SK-N-SH (cell line): Measurements from ENCODE around the gene EPHA5. TPM values are rescaled to one million over a fixed set of nuclear protein-coding genes. Genes with fewer than 3 reads are reported as not detected.

ENCODE experiments used
- CTCF ChIA-PET: fragments of 300-600, 350-600 bp; formaldehyde crosslinking; extraction: SDS; loops from one replicate; lab custom pipeline; 2021; lab: Yijun Ruan, JAX
- POLR2A ChIA-PET: fragments of 350-600 bp; sonication (Branson Sonifier 250); formaldehyde crosslinking; extraction: SDS; loops from one replicate; lab custom pipeline; 2020; ENCODE audit warnings: antibody characterized with exemption, inconsistent platforms; lab: Yijun Ruan, JAX
- DNase-seq: peaks from one replicate; pipeline ENCODE4 v3.0.0; 2012
- H2AFZ ChIP-seq: fragments of 200-600 bp; sonication (generic); 2 replicates; pipeline ENCODE4 v1.8.1; 2016; ENCODE audit warnings: antibody characterized with exemption, mild to moderate bottlenecking, low read depth
- H3F3A ChIP-seq: fragments of 200-600 bp; sonication (generic); replicated peaks from 2 replicates; pipeline ENCODE3; 2016; ENCODE audit warnings: antibody characterized with exemption, mild to moderate bottlenecking; ENCODE audit not compliant: insufficient read depth
- H3K27ac ChIP-seq, 2 experiments: fragments of 200-500 bp in 1 of 2; fragments of 200-600 bp in 1 of 2; sonication (Bioruptor generic) in 1 of 2; sonication (generic), shearing (Covaris generic) in 1 of 2; 2 replicates each; pipeline versions ENCODE4 v1.5.1 to v1.6.1; 2014 to 2016; ENCODE audit warnings: low read depth in 2 of 2, inconsistent platforms in 1 of 2, low read length in 1 of 2, mild to moderate bottlenecking in 1 of 2, mixed read lengths in 1 of 2
- H3K27me3 ChIP-seq: fragments of 200-600 bp; sonication (generic), shearing (Covaris generic); 2 replicates; pipeline ENCODE4 v1.6.1; 2016; ENCODE audit warnings: mixed run types; ENCODE audit not compliant: insufficient read depth
- H3K36me3 ChIP-seq, 2 experiments: fragments of 200-500 bp in 1 of 2; fragments of 200-600 bp in 1 of 2; sonication (Bioruptor generic) in 1 of 2; sonication (generic) in 1 of 2; replicated peaks in 1 of 2; 2 replicates each; pipeline versions ENCODE3 to v1.5.1; 2014 to 2016; ENCODE audit warnings: low read length in 1 of 2, mild to moderate bottlenecking in 1 of 2; ENCODE audit not compliant: insufficient read depth in 2 of 2, control insufficient read depth in 1 of 2
- H3K4me1 ChIP-seq, 2 experiments: fragments of 200-500 bp in 1 of 2; fragments of 200-600 bp in 1 of 2; sonication (Bioruptor generic) in 1 of 2; sonication (generic), shearing (Covaris generic) in 1 of 2; 2 replicates each; pipeline versions ENCODE4 v1.5.1 to v1.6.1; 2014 to 2016; ENCODE audit warnings: low read depth in 1 of 2, low read length in 1 of 2, mixed run types in 1 of 2; ENCODE audit not compliant: insufficient read depth in 2 of 2, control insufficient read depth in 1 of 2
- H3K4me2 ChIP-seq: fragments of 200-600 bp; sonication (generic), shearing (Covaris generic); 2 replicates; pipeline ENCODE4 v1.6.1; 2017; ENCODE audit warnings: mixed run types
- H3K4me3 ChIP-seq, 2 experiments: fragments of 200-500 bp in 1 of 2; fragments of 200-600 bp in 1 of 2; sonication (Bioruptor generic) in 1 of 2; sonication (generic), shearing (Covaris generic) in 1 of 2; 2 replicates each; pipeline versions ENCODE4 v1.5.1 to v1.8.1; 2014 to 2016; ENCODE audit warnings: low read depth in 2 of 2, inconsistent platforms in 1 of 2, low read length in 1 of 2, mild to moderate bottlenecking in 1 of 2, mixed read lengths in 1 of 2, moderate library complexity in 1 of 2
- H3K79me2 ChIP-seq: fragments of 200-600 bp; sonication (generic); 2 replicates; pipeline ENCODE4 v1.8.1; 2017; ENCODE audit warnings: mild to moderate bottlenecking; ENCODE audit not compliant: insufficient read depth
- H3K9ac ChIP-seq: fragments of 200-600 bp; sonication (generic); 2 replicates; pipeline ENCODE4 v1.6.1; 2017; ENCODE audit warnings: mixed run types
- H3K9me2 ChIP-seq: fragments of 200-600 bp; sonication (generic); 2 replicates; pipeline ENCODE4 v1.6.1; 2017; ENCODE audit warnings: mixed run types
- H3K9me3 ChIP-seq: fragments of 200-600 bp; sonication (generic); 2 replicates; pipeline ENCODE4 v1.6.1; 2017; ENCODE audit warnings: mixed run types, mild to moderate bottlenecking, moderate library complexity
- H4K20me1 ChIP-seq: fragments of 200-600 bp; sonication (generic); 2 replicates; pipeline ENCODE4 v1.6.1; 2017; ENCODE audit warnings: mild to moderate bottlenecking, mixed run types; ENCODE audit not compliant: insufficient read depth
- CHD2 ChIP-seq: fragments of 150-350 bp; IDR thresholded peaks from 2 replicates; pipeline ENCODE4 v1.6.1; 2018; ENCODE audit warnings: low read length; ENCODE audit not compliant: partially characterized antibody
- EZH2phosphoT487 ChIP-seq: fragments of 200-600 bp; sonication (generic); IDR thresholded peaks from 2 replicates; pipeline ENCODE4 v1.6.1; 2017; ENCODE audit warnings: low read depth, mixed run types, mild to moderate bottlenecking, antibody characterized with exemption, moderate library complexity, borderline replicate concordance
- FOXJ3 ChIP-seq: sonication (generic); formaldehyde crosslinking; IDR thresholded peaks from 2 replicates; pipeline ENCODE4 v1.5.1; 2020; ENCODE audit warnings: mild to moderate bottlenecking, missing genetic modification reagents
- FOXM1 ChIP-seq: IDR thresholded peaks from 2 replicates; pipeline ENCODE4 v1.4.0; 2012; ENCODE audit warnings: low read depth, mild to moderate bottlenecking
- MXI1 ChIP-seq: IDR thresholded peaks from 2 replicates; pipeline ENCODE4 v1.6.1; 2012; ENCODE audit warnings: mild to moderate bottlenecking, low read depth, low read length, improper control_type of control experiment
- NRF1 ChIP-seq: IDR thresholded peaks from 2 replicates; pipeline ENCODE4 v1.6.1; 2012; ENCODE audit warnings: low read depth, mild to moderate bottlenecking, low read length
- POLR2AphosphoS5 ChIP-seq: IDR thresholded peaks from 2 replicates; pipeline ENCODE4 v1.6.1; 2012; ENCODE audit warnings: low read depth, low read length
- RAD21 ChIP-seq: IDR thresholded peaks from 2 replicates; pipeline ENCODE4 v1.6.1; 2012; ENCODE audit warnings: mild to moderate bottlenecking, low read length
- REST ChIP-seq: IDR thresholded peaks from 2 replicates; pipeline ENCODE4 v1.6.1; 2012; ENCODE audit warnings: mild to moderate bottlenecking, low read depth, low read length, moderate library complexity
- RFX5 ChIP-seq: IDR thresholded peaks from 2 replicates; pipeline ENCODE4 v1.6.1; 2012; ENCODE audit warnings: mild to moderate bottlenecking, improper control_type of control experiment, low read length
- RXRA ChIP-seq: IDR thresholded peaks from 2 replicates; pipeline ENCODE4 v1.4.0; 2012; ENCODE audit warnings: low read depth, mild to moderate bottlenecking, borderline replicate concordance
- TCF12 ChIP-seq: IDR thresholded peaks from 2 replicates; pipeline ENCODE4 v1.4.0; 2012
- TEAD4 ChIP-seq: IDR thresholded peaks from 2 replicates; pipeline ENCODE4 v1.4.0; 2012; ENCODE audit warnings: mild to moderate bottlenecking, borderline replicate concordance; ENCODE audit not compliant: insufficient read depth
- ZBTB33 ChIP-seq: IDR thresholded peaks from 2 replicates; pipeline ENCODE4 v1.4.0; 2012; ENCODE audit warnings: low read depth, borderline replicate concordance
- WGBS: methylation state at CpG from one replicate; pipeline ENCODE4 v1.1.6; 2017; ENCODE audit warnings: low lambda C conversion rate; 5-methylcytosine and 5-hydroxymethylcytosine counted together
- polyA plus RNA-seq, 3 experiments: library from polyadenylated mRNA; depleted of rRNA; stranded (reverse); fragments of >200 nt; gene quantifications; 2 replicates each; pipeline ENCODE4 v1.2.3, GENCODE V29; 2012
- TF ChIP-seq, protein P1 (sequence below): fragments of 200-600 bp; sonication (generic); IDR thresholded peaks from 2 replicates; pipeline ENCODE4 v1.6.1; 2017; ENCODE audit warnings: antibody characterized with exemption, mild to moderate bottlenecking, moderate library complexity
- TF ChIP-seq, protein P2 (sequence below): IDR thresholded peaks from 2 replicates; pipeline ENCODE4 v1.4.0; 2012; ENCODE audit warnings: low read depth

EPHA5 gene
- polyA plus RNA-seq, 1 of the 3 experiments (the other 2 are of a cell fraction), result not detected

DNA sequence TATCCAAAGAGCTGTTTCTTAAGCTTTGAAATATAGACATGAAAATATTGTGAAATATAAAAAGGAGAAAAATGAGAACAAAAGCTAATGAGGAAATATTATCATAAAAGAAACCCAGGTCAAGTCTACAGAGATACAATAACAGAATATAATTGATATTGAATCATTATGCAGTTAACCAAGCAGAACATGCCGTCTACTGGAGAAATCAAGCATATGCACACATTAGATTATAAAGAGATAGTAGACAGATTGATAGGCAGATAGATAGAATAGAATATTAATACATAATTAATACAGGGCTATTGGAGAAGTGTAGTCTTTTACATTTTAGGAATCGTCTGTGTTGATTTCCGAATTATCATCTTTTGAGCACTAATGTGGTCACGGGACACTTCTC is 208.5 kb downstream of the EPHA5 start:
- Histone ChIP-seq H4K20me1 (no peaks in the 10 kb centered on the region), H3K9me3 (no peaks in the 10 kb centered on the region), H3K9me2 (no peaks in the 10 kb centered on the region), H3K36me3 (no peaks in the 10 kb centered on the region), H3F3A (no peaks in the 10 kb centered on the region), H2AFZ (no peak overlapping the region), H3K9ac (no peak overlapping the region), H3K27me3 (no peaks in the 10 kb centered on the region; the same call in 1 of the 2 replicates), H3K4me2 (no peak overlapping the region), H3K4me1 (no peaks in the 10 kb centered on the region), H3K79me2 (no peaks in the 10 kb centered on the region), H3K4me3 (no peak overlapping the region), H3K27ac (no peak overlapping the region)
- TF ChIP-seq FOXJ3 (CRISPR knock-in tag), result no peak
- TF ChIP-seq, protein P1, sequence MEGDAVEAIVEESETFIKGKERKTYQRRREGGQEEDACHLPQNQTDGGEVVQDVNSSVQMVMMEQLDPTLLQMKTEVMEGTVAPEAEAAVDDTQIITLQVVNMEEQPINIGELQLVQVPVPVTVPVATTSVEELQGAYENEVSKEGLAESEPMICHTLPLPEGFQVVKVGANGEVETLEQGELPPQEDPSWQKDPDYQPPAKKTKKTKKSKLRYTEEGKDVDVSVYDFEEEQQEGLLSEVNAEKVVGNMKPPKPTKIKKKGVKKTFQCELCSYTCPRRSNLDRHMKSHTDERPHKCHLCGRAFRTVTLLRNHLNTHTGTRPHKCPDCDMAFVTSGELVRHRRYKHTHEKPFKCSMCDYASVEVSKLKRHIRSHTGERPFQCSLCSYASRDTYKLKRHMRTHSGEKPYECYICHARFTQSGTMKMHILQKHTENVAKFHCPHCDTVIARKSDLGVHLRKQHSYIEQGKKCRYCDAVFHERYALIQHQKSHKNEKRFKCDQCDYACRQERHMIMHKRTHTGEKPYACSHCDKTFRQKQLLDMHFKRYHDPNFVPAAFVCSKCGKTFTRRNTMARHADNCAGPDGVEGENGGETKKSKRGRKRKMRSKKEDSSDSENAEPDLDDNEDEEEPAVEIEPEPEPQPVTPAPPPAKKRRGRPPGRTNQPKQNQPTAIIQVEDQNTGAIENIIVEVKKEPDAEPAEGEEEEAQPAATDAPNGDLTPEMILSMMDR, result peak; percentile 44
- DNase-seq, result no peak
- ChIA-PET CTCF (no interaction called here), POLR2A (no interaction called here)
- WGBS, result 16% methylated on average over 4 of the region's 4 CpGs

DNA sequence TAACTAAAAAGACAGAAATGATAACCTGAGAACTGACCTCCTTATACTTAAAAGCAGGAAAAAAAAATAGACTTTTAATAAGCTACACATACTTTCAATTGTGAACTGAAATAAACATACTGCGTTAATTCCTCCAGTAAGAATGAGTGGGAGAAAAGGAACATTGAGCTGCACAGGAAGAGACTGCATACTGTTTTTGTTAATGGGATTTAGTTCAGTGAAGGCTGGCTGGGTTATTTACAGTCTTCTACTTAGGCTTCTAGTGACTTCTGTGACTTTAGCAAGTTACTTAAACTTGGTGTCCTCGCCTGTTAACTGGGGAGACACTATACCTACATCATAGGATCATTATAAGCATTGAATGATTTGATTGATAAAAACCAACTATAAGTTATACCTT is 213.3 kb downstream of the EPHA5 start:
- ChIA-PET POLR2A (no interaction called here), CTCF (no interaction called here)
- WGBS, result 13% methylated on average over 2 of the region's 2 CpGs
- Histone ChIP-seq H2AFZ (no peak overlapping the region), H3K9ac (no peak overlapping the region), H3K27me3 (no peaks in the 10 kb centered on the region; the same call in 1 of the 2 replicates), H3K4me3 (no peak overlapping the region), H3K27ac (no peak overlapping the region), H3K9me2 (no peaks in the 10 kb centered on the region), H3K79me2 (no peaks in the 10 kb centered on the region), H4K20me1 (no peaks in the 10 kb centered on the region), H3K4me2 (no peak overlapping the region), H3F3A (no peaks in the 10 kb centered on the region), H3K9me3 (no peaks in the 10 kb centered on the region), H3K36me3 (no peaks in the 10 kb centered on the region), H3K4me1 (no peaks in the 10 kb centered on the region)
- no peak for DNase-seq
- TF ChIP-seq TCF12 (no peak), ZBTB33 (no peak), FOXJ3 (CRISPR knock-in tag) (no peak), NRF1 (no peak), RAD21 (no peak), MXI1 (no peak), TEAD4 (no peak), FOXM1 (no peak), REST (no peak), RXRA (no peak), POLR2AphosphoS5 (no peak), CHD2 (no peak), EZH2phosphoT487 (no peak), RFX5 (no peak)
- TF ChIP-seq, protein P1, result no peak
- TF ChIP-seq, protein P2, sequence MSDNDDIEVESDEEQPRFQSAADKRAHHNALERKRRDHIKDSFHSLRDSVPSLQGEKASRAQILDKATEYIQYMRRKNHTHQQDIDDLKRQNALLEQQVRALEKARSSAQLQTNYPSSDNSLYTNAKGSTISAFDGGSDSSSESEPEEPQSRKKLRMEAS, result no peak
